ENCODE results near the gene DIRAS3. TPM values are rescaled to one million over a fixed set of nuclear protein-coding genes. Genes with fewer than 3 reads are reported as not detected.

Gene DIRAS3
- total and polyA plus RNA-seq, 2 of the 8 experiments (the other 6 are each of a cell fraction or from before 2014, with no cell fraction given) = 0.11 TPM; not detected in 1

- Histone ChIP-seq H2BK120ac (replicated peaks; ENCODE audit: low read depth, low read length) (no peak overlapping the region), H3K36me3 (ENCODE audit: control insufficient read depth in 2 of 4, insufficient read depth in 4 of 4, low read length in 3 of 4) (no peaks in the 10 kb centered on the region), H3K4me1 (replicated peaks in 1 of 4; ENCODE audit: control insufficient read depth in 3 of 4, insufficient read depth in 4 of 4, low read length in 3 of 4) (no peaks in the 10 kb centered on the region), H4K5ac (ENCODE audit: insufficient read length, low read depth, low read length) (no peak overlapping the region), H3K27ac (ENCODE audit: low read depth, low read length) (no peak overlapping the region), H3K27me3 (replicated peaks in 1 of 4; ENCODE audit: control insufficient read depth in 3 of 4, extremely low read depth in 1 of 4, insufficient read depth in 3 of 4, low read length in 3 of 4) (no peaks in the 10 kb centered on the region), H4K8ac (ENCODE audit: extremely low read depth, insufficient read depth, low read length) (no peak overlapping the region), H2AFZ (ENCODE audit: low read length) (no peak overlapping the region), H3K4me2 (ENCODE audit: insufficient read depth in 1 of 2, low read depth in 2 of 2, low read length in 2 of 2) (no peak overlapping the region), H2BK15ac (ENCODE audit: low read length) (no peak overlapping the region), H3K23me2 (ENCODE audit: low read depth, low read length) (no peaks in the 10 kb centered on the region), H3K79me2 (ENCODE audit: control insufficient read depth in 1 of 2, insufficient read depth in 2 of 2, low read length in 2 of 2) (no peaks in the 10 kb centered on the region), H3K4ac (replicated peaks; ENCODE audit: insufficient read length, low read depth, low read length) (no peak overlapping the region), H3K14ac (ENCODE audit: insufficient read length) (no peak overlapping the region), H2AK5ac (ENCODE audit: low read depth, low read length) (no peak overlapping the region), H2BK5ac (ENCODE audit: low read depth, low read length) (no peak overlapping the region), H3K9ac (replicated peaks in 1 of 4; ENCODE audit: extremely low read depth in 1 of 4, low read depth in 3 of 4, low read length in 3 of 4) (no peak overlapping the region), H3K4me3 (ENCODE audit: extremely low read depth in 1 of 4, insufficient read depth in 2 of 4, low read depth in 3 of 4, low read length in 4 of 4) (no peak overlapping the region), H3K56ac (replicated peaks; ENCODE audit: insufficient read length, low read depth, low read length) (no peak overlapping the region), H3K79me1 (ENCODE audit: low read depth, low read length) (no peaks in the 10 kb centered on the region), H4K91ac (replicated peaks; ENCODE audit: insufficient read length, low read length) (no peak overlapping the region), H3K23ac (ENCODE audit: insufficient read length) (no peak overlapping the region), H4K20me1 (replicated peaks in 1 of 2; ENCODE audit: control insufficient read depth in 1 of 2, insufficient read depth in 2 of 2, low read length in 2 of 2) (no peaks in the 10 kb centered on the region), H2BK12ac (ENCODE audit: low read depth, low read length) (no peak overlapping the region), H3K18ac (ENCODE audit: extremely low read depth, low read length) (no peak overlapping the region), H3K9me3 (ENCODE audit: insufficient read depth in 2 of 2, low read depth in 1 of 2, low read length in 1 of 2) (no peaks in the 10 kb centered on the region), H2BK20ac (ENCODE audit: low read length) (no peak overlapping the region)
- no peak for DNase-seq (ENCODE audit: low read depth in 1 of 2, low spot score in 2 of 2)
- no peak for TF ChIP-seq CTBP2 (IDR thresholded peaks at IDR 0.05; ENCODE audit: borderline replicate concordance, insufficient read depth, insufficient read length, low read length)
- no peak for TF ChIP-seq CHD1 (IDR thresholded peaks at IDR 0.05; ENCODE audit: low read depth, low read length)
- no peak for TF ChIP-seq KDM1A (IDR thresholded peaks at IDR 0.05; ENCODE audit: borderline replicate concordance, low read length)
- POLR2A ChIA-PET (ENCODE audit: partially characterized antibody) = no interaction called here
- FAIRE-seq = no peak
- 93% methylated on average over 2 of the region's 2 CpGs; no CpG with 5 or more reads in 1 of the 2 experiments for WGBS, 2 experiments (ENCODE audit: extremely low coverage in 1 of 2, insufficient coverage in 1 of 2, insufficient read length in 1 of 2, insufficient replicate concordance in 2 of 2, low coverage in 1 of 2, low lambda C conversion rate in 2 of 2, missing lambda C conversion rate in 1 of 2)
- CTCF ChIA-PET (ENCODE audit: partially characterized antibody) = interaction anchor here (0.8 to 6.3 kb wide), 13 partner anchors 14 to 334 kb away, joined by 3 to 146 read pairs (median 5); no protein-coding TSS in a partner anchor
Observed at GRCh38 chr1:68011657-68012375, 38.6 kb downstream of the DIRAS3 start.

All from H1 (cell line).